ENCODE results near the gene PITPNB.

- TF ChIP-seq POLR2AphosphoS5 (IDR thresholded peaks at IDR 0.05) (no peak), EP300 (IDR thresholded peaks at IDR 0.05; ENCODE audit: low read depth) (no peak), POLR2A (IDR thresholded peaks at IDR 0.05) (no peak)
- TF ChIP-seq, protein P1, sequence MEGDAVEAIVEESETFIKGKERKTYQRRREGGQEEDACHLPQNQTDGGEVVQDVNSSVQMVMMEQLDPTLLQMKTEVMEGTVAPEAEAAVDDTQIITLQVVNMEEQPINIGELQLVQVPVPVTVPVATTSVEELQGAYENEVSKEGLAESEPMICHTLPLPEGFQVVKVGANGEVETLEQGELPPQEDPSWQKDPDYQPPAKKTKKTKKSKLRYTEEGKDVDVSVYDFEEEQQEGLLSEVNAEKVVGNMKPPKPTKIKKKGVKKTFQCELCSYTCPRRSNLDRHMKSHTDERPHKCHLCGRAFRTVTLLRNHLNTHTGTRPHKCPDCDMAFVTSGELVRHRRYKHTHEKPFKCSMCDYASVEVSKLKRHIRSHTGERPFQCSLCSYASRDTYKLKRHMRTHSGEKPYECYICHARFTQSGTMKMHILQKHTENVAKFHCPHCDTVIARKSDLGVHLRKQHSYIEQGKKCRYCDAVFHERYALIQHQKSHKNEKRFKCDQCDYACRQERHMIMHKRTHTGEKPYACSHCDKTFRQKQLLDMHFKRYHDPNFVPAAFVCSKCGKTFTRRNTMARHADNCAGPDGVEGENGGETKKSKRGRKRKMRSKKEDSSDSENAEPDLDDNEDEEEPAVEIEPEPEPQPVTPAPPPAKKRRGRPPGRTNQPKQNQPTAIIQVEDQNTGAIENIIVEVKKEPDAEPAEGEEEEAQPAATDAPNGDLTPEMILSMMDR (IDR thresholded peaks at IDR 0.05), result no peak
These were observed 28.4 kb upstream of the PITPNB start for GRCh38 chr22:27947448-27947847.
